H1 (cell line): ENCODE data around the gene CEBPE.

Experiments used
- BCL11A ChIP-seq, 2 experiments: IDR thresholded peaks; one replicate each; pipeline ENCODE4 v1.6.1; 2011; ENCODE audit warnings: low read depth in 2 of 2, low read length in 2 of 2, mild to moderate bottlenecking in 2 of 2
- FOSL1 ChIP-seq: IDR thresholded peaks from 2 replicates; pipeline ENCODE4 v1.6.1; 2011; ENCODE audit warnings: mild to moderate bottlenecking, low read depth, low read length, moderate library complexity; ENCODE audit not compliant: insufficient read depth
- KDM5A ChIP-seq: fragments of 200-600 bp; IDR thresholded peaks from 2 replicates; pipeline ENCODE4 v1.7.1; 2012; ENCODE audit warnings: mild to moderate bottlenecking, low read length, inconsistent platforms, mixed read lengths
- POLR2A ChIP-seq, 2 experiments: IDR thresholded peaks; 1 replicate in 1 of 2; 2 replicates in 1 of 2; pipeline ENCODE4 v1.6.1; 2011; ENCODE audit warnings: low read depth in 2 of 2, low read length in 2 of 2, mild to moderate bottlenecking in 2 of 2; ENCODE audit errors: control extremely low read depth in 1 of 2
- RAD21 ChIP-seq, 2 experiments: IDR thresholded peaks in 1 of 2; conservative IDR thresholded peaks in 1 of 2; 2 replicates each; pipeline ENCODE4 v1.6.1; 2011; ENCODE audit warnings: low read depth in 2 of 2, low read length in 2 of 2, improper control_type of control experiment in 1 of 2, inconsistent platforms in 1 of 2, mild to moderate bottlenecking in 1 of 2, moderate library complexity in 1 of 2
- RFX5 ChIP-seq: IDR thresholded peaks from 2 replicates; pipeline ENCODE4 v1.6.1; 2011; ENCODE audit warnings: low read depth, low read length, improper control_type of control experiment, borderline replicate concordance

GRCh38 chr14:23109769-23110168 lies 9.3 kb downstream of the CEBPE start:
- no peak for TF ChIP-seq POLR2A (IDR thresholded peaks at IDR 0.05; ENCODE audit: control extremely low read depth in 1 of 2, low read depth in 2 of 2, low read length in 2 of 2)
- TF ChIP-seq KDM5A = no peak
- no peak for TF ChIP-seq BCL11A (IDR thresholded peaks at IDR 0.05; ENCODE audit: low read depth in 2 of 2, low read length in 2 of 2)
- no peak for TF ChIP-seq RAD21 (IDR thresholded peaks at IDR 0.05 in 1 of 2, conservative IDR thresholded peaks at IDR 0.05 in 1 of 2; ENCODE audit: low read depth in 2 of 2, low read length in 2 of 2)
- no peak for TF ChIP-seq RFX5
- no peak for TF ChIP-seq FOSL1
